ENCODE results near the gene DDIT3. TPM values are rescaled to one million over a fixed set of nuclear protein-coding genes. Genes with fewer than 3 reads are reported as not detected.

The DDIT3 gene
- total and polyA plus RNA-seq, 2 donors (not counting 1 experiment from before 2014, with no cell fraction given) = 57.8 to 265 TPM

DNA sequence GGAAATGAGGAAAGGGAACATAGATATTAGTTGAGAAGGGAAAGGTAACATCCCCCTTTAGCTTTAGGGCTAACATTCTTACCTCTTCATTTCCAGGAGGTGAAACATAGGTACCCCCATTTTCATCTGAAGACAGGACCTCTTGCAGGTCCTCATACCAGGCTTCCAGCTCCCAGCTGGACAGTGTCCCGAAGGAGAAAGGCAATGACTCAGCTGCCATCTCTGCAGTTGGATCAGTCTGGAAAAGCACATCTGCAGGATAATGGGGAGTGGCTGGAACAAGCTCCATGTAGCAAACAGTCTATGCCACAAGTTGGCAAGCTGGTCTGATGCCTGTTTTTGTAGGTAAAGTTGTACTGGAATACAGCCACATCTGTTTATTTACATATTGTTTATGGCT lies 3.1 kb downstream of the DDIT3 start:
- Histone ChIP-seq H3K4me3 (replicated peaks in 1 of 4; ENCODE audit: control extremely low read depth in 1 of 4, insufficient read depth in 1 of 4, low read depth in 3 of 4, low read length in 4 of 4) (peak overlapping the region in 2 of 4 experiments; percentile 82 to 99), H3K4me2 (ENCODE audit: extremely low read depth, insufficient read depth, low read length) (peak overlapping the region; percentile 32)

DNA sequence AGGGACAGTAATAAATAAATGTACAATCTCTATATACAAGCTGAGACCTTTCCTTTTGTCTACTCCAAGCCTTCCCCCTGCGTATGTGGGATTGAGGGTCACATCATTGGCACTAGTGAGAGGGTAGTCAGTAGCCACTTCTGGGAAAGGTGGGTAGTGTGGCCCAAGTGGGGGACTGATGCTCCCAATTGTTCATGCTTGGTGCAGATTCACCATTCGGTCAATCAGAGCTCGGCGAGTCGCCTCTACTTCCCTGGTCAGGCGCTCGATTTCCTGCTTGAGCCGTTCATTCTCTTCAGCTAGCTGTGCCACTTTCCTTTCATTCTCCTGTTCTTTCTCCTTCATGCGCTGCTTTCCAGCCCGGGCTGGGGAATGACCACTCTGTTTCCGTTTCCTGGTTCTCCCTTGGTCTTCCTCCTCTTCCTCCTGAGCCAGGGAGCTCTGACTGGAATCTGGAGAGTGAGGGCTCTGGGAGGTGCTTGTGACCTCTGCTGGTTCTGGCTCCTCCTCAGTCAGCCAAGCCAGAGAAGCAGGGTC lies 3.6 kb downstream of the DDIT3 start:
- Histone ChIP-seq H2AFZ (ENCODE audit: low read length) (no peak overlapping the region), H3K9ac (ENCODE audit: insufficient read depth, low read length) (no peak overlapping the region), H3K4me3 (replicated peaks in 1 of 4; ENCODE audit: control extremely low read depth in 1 of 4, insufficient read depth in 1 of 4, low read depth in 3 of 4, low read length in 4 of 4) (peak overlapping the region in 2 of 4 experiments; percentile 82 to 99), H3K9me3 (ENCODE audit: control insufficient read depth, insufficient read depth, low read depth, low read length) (no peaks in the 10 kb centered on the region), H3K36me3 (ENCODE audit: control insufficient read depth, insufficient read depth, low read length) (peaks cover 29% of the 10 kb centered on the region), H3K4me1 (ENCODE audit: control insufficient read depth, extremely low read depth, insufficient read depth, low read length) (peaks cover 21% of the 10 kb centered on the region), H4K20me1 (ENCODE audit: control insufficient read depth, extremely low read depth, insufficient read depth, low read length) (peaks cover 3% of the 10 kb centered on the region), H3K27me3 (ENCODE audit: control insufficient read depth, insufficient read depth, low read length) (no peaks in the 10 kb centered on the region), H3K79me2 (ENCODE audit: control insufficient read depth, insufficient read depth, low read length) (peaks cover 36% of the 10 kb centered on the region), H3K4me2 (ENCODE audit: extremely low read depth, insufficient read depth, low read length) (no peak overlapping the region), H3K27ac (ENCODE audit: insufficient read depth, low read length) (no peak overlapping the region)
- TF ChIP-seq, protein P1, sequence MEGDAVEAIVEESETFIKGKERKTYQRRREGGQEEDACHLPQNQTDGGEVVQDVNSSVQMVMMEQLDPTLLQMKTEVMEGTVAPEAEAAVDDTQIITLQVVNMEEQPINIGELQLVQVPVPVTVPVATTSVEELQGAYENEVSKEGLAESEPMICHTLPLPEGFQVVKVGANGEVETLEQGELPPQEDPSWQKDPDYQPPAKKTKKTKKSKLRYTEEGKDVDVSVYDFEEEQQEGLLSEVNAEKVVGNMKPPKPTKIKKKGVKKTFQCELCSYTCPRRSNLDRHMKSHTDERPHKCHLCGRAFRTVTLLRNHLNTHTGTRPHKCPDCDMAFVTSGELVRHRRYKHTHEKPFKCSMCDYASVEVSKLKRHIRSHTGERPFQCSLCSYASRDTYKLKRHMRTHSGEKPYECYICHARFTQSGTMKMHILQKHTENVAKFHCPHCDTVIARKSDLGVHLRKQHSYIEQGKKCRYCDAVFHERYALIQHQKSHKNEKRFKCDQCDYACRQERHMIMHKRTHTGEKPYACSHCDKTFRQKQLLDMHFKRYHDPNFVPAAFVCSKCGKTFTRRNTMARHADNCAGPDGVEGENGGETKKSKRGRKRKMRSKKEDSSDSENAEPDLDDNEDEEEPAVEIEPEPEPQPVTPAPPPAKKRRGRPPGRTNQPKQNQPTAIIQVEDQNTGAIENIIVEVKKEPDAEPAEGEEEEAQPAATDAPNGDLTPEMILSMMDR (conservative IDR thresholded peaks at IDR 0.05 in 1 of 2, IDR thresholded peaks at IDR 0.05 in 1 of 2; ENCODE audit: low read depth in 1 of 2, low read length in 2 of 2) = no peak
- no peak for TF ChIP-seq EZH2 (IDR thresholded peaks at IDR 0.05; ENCODE audit: low read length, missing control alignments)
- no peak for DNase-seq (ENCODE audit: low read depth in 2 of 2)

More for the DNA sequence above, 3.1 kb downstream of the DDIT3 start:
- H3K27me3 ChIP-seq (ENCODE audit: control insufficient read depth, insufficient read depth, low read length) = no peaks in the 10 kb centered on the region
- no peak overlapping the region for H3K27ac ChIP-seq (ENCODE audit: insufficient read depth, low read length)
- no peak overlapping the region for H3K9ac ChIP-seq (ENCODE audit: insufficient read depth, low read length)
- H3K4me1 ChIP-seq (ENCODE audit: control insufficient read depth, extremely low read depth, insufficient read depth, low read length) = peaks cover 26% of the 10 kb centered on the region
- DNase-seq (ENCODE audit: low read depth in 2 of 2) = peak; percentile 55 to 66
- H3K79me2 ChIP-seq (ENCODE audit: control insufficient read depth, insufficient read depth, low read length) = peaks cover 36% of the 10 kb centered on the region
- H3K36me3 ChIP-seq (ENCODE audit: control insufficient read depth, insufficient read depth, low read length) = peaks cover 29% of the 10 kb centered on the region
- no peak overlapping the region for H2AFZ ChIP-seq (ENCODE audit: low read length)
- TF ChIP-seq, protein P1 (conservative IDR thresholded peaks at IDR 0.05 in 1 of 2, IDR thresholded peaks at IDR 0.05 in 1 of 2; ENCODE audit: low read depth in 1 of 2, low read length in 2 of 2) = no peak
- TF ChIP-seq EZH2 (IDR thresholded peaks at IDR 0.05; ENCODE audit: low read length, missing control alignments) = no peak
- H4K20me1 ChIP-seq (ENCODE audit: control insufficient read depth, extremely low read depth, insufficient read depth, low read length) = peaks cover 3% of the 10 kb centered on the region
- no peaks in the 10 kb centered on the region for H3K9me3 ChIP-seq (ENCODE audit: control insufficient read depth, insufficient read depth, low read depth, low read length)

DNA sequence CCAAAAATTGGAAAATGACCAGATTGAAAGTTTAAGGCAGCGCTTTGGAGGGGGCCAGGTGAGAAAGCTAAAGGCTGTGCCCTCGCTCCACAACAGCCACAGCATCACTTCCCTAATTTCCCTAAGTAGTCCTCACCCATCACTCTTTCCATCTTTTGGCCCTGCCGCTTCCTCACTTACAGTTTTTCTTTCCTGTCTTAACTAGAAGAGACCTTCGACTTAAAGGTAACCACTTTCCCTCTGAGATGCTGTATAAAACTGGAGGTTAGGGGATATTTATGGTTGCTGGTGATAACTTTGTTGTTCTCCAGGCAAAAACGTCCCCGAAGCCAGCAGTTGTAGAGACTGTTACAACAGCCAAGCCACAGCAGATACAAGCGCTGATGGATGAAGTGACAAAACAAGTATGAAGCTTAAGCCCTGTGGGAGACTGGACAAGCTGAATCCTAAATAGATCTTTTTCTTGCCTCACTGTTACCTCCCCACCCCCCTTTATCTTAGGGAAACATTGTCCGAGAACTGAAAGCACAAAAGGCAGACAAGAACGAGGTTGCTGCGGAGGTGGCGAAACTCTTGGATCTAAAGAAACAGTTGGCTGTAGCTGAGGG lies 4.3 kb downstream of the DDIT3 start:
- Histone ChIP-seq H3K27ac (ENCODE audit: insufficient read depth, low read length) (no peak overlapping the region), H4K20me1 (ENCODE audit: control insufficient read depth, extremely low read depth, insufficient read depth, low read length) (peaks cover 3% of the 10 kb centered on the region), H3K9ac (ENCODE audit: insufficient read depth, low read length) (no peak overlapping the region)

More for the DNA sequence above, 4.3 kb downstream of the DDIT3 start:
- no peak overlapping the region for H2AFZ ChIP-seq (ENCODE audit: low read length)
- peaks cover 17% of the 10 kb centered on the region for H3K4me1 ChIP-seq (ENCODE audit: control insufficient read depth, extremely low read depth, insufficient read depth, low read length)
- no peaks in the 10 kb centered on the region for H3K27me3 ChIP-seq (ENCODE audit: control insufficient read depth, insufficient read depth, low read length)
- peak in 1 of 2 donors; percentile 37 for DNase-seq (ENCODE audit: low read depth in 2 of 2)
- H3K4me3 ChIP-seq (replicated peaks in 1 of 4; ENCODE audit: control extremely low read depth in 1 of 4, insufficient read depth in 1 of 4, low read depth in 3 of 4, low read length in 4 of 4) = no peak overlapping the region
- H3K36me3 ChIP-seq (ENCODE audit: control insufficient read depth, insufficient read depth, low read length) = peaks cover 29% of the 10 kb centered on the region
- H3K9me3 ChIP-seq (ENCODE audit: control insufficient read depth, insufficient read depth, low read depth, low read length) = no peaks in the 10 kb centered on the region
- no peak for TF ChIP-seq EZH2 (IDR thresholded peaks at IDR 0.05; ENCODE audit: low read length, missing control alignments)
- TF ChIP-seq, protein P1 (conservative IDR thresholded peaks at IDR 0.05 in 1 of 2, IDR thresholded peaks at IDR 0.05 in 1 of 2; ENCODE audit: low read depth in 1 of 2, low read length in 2 of 2) = no peak
- H3K79me2 ChIP-seq (ENCODE audit: control insufficient read depth, insufficient read depth, low read length) = peaks cover 36% of the 10 kb centered on the region
- no peak overlapping the region for H3K4me2 ChIP-seq (ENCODE audit: extremely low read depth, insufficient read depth, low read length)
